Lower leg skin (tissue), 4 donors: ENCODE results near the gene MMP17. TPM values are rescaled to one million over a fixed set of nuclear protein-coding genes. Genes with fewer than 3 reads are reported as not detected.
"Not testable (repeated sequence)": the region's sequence is repeated elsewhere in the genome, so short reads cannot be mapped to it uniquely, and the experiment has no call there.

Experiments used
- DNase-seq, 2 donors: peaks; one replicate each; pipeline ENCODE4 v3.0.0-alpha.2; 2019; ENCODE audit warnings: low spot score in 2 of 2
- H3K4me3 ChIP-seq: fragments of 200-600 bp; sonication (generic); 2 replicates; pipeline ENCODE4 v1.5.1; 2017; ENCODE audit warnings: mild to moderate bottlenecking, low read depth; ENCODE audit not compliant: poor library complexity, severe bottlenecking
- POLR2A ChIP-seq, 2 donors: fragments of 450-650 bp; IDR thresholded peaks; one replicate each; pipeline ENCODE4 v1.6.1; 2016 to 2017; ENCODE audit warnings: antibody characterized with exemption in 2 of 2, mild to moderate bottlenecking in 1 of 2, moderate library complexity in 1 of 2
- WGBS, 2 donors: methylation state at CpG; one replicate each; pipeline ENCODE4 v1.1.5; 2018; 5-methylcytosine and 5-hydroxymethylcytosine counted together
- intact Hi-C: fragments of 100-400 bp; cut with DNase I; formaldehyde crosslinking; loops from one replicate; pipeline ENCODE4 v1.15.0; 2023; ENCODE audit warnings: low total_unique reads
- total RNA-seq, 4 donors: library from RNA; depleted of rRNA; stranded (reverse); fragments of >200 nt; gene quantifications; one replicate each; pipeline ENCODE4 v1.1.0, GENCODE V29; 2016
- TF ChIP-seq, protein P1 (sequence below), 3 donors: fragments of 450-650 bp; IDR thresholded peaks; one replicate each; pipeline ENCODE4 v1.5.1; 2016; ENCODE audit warnings: antibody characterized with exemption in 3 of 3, mild to moderate bottlenecking in 3 of 3, moderate library complexity in 2 of 3

MMP17 gene
- total RNA-seq, 4 donors from 2014 or later: 5.4 to 11.6 (median 5.7) TPM

DNA sequence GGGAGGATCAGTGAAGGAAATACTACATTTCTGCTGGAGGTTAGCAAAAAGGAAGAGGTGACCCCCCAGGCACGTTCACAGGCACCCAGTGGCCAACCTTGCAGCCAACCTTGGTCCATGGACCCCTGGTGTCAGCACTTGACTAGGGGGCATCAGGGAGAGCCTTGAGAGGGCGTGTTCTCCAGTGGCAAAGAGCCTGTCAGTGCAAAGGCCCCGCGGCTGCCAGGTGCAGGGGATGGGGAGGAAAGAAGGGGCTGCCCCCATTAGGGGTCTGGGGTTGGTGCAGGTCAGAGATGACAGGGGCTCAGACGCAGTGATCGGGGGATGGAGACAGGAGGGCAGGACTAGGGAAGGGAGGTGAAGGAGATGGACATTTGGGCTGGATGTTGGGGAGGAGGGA is 43.5 kb downstream of the MMP17 start:
- no peak for DNase-seq
- intact Hi-C loops: no loop called here
- H3K4me3 ChIP-seq: no peak overlapping the region
- TF ChIP-seq POLR2A (IDR thresholded peaks at IDR 0.05): no peak
- TF ChIP-seq, protein P1, sequence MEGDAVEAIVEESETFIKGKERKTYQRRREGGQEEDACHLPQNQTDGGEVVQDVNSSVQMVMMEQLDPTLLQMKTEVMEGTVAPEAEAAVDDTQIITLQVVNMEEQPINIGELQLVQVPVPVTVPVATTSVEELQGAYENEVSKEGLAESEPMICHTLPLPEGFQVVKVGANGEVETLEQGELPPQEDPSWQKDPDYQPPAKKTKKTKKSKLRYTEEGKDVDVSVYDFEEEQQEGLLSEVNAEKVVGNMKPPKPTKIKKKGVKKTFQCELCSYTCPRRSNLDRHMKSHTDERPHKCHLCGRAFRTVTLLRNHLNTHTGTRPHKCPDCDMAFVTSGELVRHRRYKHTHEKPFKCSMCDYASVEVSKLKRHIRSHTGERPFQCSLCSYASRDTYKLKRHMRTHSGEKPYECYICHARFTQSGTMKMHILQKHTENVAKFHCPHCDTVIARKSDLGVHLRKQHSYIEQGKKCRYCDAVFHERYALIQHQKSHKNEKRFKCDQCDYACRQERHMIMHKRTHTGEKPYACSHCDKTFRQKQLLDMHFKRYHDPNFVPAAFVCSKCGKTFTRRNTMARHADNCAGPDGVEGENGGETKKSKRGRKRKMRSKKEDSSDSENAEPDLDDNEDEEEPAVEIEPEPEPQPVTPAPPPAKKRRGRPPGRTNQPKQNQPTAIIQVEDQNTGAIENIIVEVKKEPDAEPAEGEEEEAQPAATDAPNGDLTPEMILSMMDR (IDR thresholded peaks at IDR 0.05): no peak
- 92 to 96% methylated on average over 6 of the region's 6 CpGs for WGBS, 2 donors

DNA sequence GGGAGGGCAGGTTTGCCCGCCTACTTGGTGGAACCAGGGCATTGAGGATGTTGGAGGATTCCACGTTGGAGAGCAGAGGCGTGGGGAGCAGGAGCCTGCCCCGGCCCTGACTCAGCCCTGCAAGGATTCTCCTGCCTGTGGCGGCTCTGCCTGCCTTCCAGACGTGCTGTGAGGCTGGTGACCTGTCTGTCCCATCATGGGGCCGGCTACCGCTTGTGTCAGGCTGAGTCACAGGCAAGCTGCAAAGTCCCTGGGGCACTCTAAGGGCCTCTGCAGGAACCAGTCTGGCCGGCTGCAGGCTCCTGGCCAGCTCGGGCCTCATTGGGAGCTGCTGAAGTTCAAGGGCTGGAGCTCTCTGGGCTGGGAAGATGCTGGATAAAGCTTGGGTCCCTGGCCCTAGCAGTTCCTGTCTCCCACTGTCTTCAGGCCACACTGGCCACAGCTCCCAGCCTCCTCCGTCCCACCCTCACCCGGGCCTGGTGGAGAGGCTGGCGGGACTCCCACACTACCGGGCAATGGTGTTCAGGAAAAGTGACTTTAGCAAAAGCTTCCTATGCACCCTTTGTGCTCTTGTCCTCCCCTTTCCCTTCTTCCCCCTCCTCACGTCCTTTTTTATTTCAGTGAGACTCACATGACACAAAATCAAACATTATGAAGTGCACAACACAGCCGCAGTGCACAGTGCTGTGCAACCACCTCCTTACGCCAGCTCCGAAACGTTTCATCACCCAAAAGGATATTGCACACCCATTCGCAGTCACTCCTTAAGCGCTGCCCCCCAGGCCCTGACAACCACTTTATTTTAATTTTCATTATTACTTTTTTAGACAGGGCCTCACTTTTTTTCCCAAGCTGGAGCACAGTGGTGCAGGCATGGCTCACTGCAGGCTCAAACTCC is 44.2 kb downstream of the MMP17 start:
- 61 to 70% methylated on average over 15 to 21 of the region's 21 CpGs for WGBS, 2 donors
- H3K4me3 ChIP-seq: no peak overlapping the region
- intact Hi-C loops: no loop called here
- TF ChIP-seq, protein P1 (IDR thresholded peaks at IDR 0.05): no peak
- no peak for TF ChIP-seq POLR2A (IDR thresholded peaks at IDR 0.05)
- no peak for DNase-seq

DNA sequence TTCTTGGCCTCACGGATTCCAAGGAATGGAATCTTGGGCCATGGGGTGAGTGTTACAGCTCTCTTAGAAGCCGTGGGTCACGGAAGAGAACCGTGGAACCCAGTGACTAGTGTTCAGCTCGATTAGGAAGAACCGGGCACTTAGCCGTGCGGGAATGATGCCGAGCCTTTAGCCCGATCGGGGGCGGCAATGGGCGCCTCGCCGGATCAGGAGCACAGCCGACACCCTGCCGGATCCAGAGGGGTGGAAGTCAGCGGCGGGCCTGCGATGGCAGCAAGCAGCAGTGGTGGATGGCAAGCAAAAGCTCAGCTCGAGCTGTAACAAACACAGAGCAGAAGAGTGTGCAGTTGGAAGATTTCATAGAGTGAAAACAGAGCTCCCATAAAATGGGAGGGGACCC is 45.1 kb downstream of the MMP17 start:
- WGBS, 2 donors: 95 to 96% methylated on average over 21 of the region's 21 CpGs
- intact Hi-C loops: no loop called here

DNA sequence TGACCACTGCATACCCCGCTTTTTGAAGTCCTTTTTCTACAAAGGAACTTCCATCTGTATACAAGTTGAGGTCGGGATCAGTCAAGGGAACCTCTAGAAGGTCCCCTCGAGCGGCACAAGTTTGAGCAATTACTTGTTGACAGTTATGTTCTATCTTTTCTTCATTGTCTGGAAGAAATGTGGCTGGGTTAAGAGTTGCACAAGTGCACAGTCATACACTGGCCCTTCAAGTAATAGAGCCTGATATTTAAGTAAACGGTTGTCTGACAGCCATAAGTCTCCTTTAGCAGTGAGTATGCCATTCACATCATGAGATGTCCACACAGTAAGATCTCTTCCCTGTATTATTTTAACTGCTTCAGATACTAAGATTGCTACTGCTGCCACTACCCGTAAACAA is 46.8 kb downstream of the MMP17 start:
- 91% methylated on average over 6 of the region's 6 CpGs for WGBS, 2 donors
- DNase-seq, H3K4me3 ChIP-seq, intact Hi-C loops: not testable (repeated sequence)

More for the DNA sequence above, 45.1 kb downstream of the MMP17 start:
- no peak overlapping the region for H3K4me3 ChIP-seq
- DNase-seq: no peak
- TF ChIP-seq, protein P1 (IDR thresholded peaks at IDR 0.05): no peak
- TF ChIP-seq POLR2A (IDR thresholded peaks at IDR 0.05): no peak

DNA sequence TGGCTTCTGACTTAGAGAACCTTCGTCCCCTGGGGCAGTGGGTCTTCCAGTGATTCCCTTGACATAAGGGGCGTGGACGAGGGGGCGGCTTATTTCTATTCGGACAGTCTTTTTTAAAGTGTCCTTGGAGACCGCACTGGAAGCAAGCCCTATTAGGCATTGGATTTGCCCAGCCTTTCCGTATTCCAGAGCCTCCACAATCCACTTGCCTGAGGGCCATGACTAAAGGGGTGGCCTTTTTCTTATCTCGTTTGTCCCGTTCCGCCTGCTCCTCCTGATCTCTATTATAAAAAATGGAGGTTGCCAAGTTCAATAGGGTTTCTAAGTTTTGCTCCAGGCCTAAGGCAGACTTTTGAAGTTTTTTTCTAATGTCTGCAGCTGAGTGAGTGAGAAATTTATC is 49.0 kb downstream of the MMP17 start:
- H3K4me3 ChIP-seq, DNase-seq, intact Hi-C loops: not testable (repeated sequence)
- WGBS, 2 donors: 63 to 70% methylated on average over 10 of the region's 10 CpGs

DNA sequence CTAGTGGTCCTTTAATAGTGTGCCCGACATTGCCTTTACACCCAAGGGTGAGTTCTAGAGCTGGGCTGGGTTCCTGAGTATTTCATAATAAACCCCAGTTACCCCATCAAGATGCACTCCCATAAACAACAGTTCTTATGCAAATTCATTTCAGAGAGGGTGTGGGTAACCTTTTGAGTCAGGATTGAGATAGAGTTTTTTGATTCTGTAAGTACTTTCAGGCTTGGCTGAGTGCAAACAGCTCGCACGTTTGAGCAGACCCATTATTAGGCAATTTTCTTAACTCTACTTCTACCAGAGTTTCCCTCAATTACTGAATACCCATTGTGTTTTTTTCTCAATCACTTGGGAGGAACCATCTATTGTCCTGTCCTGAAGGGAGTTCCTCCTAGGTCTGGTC is 50.2 kb downstream of the MMP17 start:
- DNase-seq, intact Hi-C loops, H3K4me3 ChIP-seq: not testable (repeated sequence)
- 30 to 38% methylated on average over 3 of the region's 3 CpGs for WGBS, 2 donors

DNA sequence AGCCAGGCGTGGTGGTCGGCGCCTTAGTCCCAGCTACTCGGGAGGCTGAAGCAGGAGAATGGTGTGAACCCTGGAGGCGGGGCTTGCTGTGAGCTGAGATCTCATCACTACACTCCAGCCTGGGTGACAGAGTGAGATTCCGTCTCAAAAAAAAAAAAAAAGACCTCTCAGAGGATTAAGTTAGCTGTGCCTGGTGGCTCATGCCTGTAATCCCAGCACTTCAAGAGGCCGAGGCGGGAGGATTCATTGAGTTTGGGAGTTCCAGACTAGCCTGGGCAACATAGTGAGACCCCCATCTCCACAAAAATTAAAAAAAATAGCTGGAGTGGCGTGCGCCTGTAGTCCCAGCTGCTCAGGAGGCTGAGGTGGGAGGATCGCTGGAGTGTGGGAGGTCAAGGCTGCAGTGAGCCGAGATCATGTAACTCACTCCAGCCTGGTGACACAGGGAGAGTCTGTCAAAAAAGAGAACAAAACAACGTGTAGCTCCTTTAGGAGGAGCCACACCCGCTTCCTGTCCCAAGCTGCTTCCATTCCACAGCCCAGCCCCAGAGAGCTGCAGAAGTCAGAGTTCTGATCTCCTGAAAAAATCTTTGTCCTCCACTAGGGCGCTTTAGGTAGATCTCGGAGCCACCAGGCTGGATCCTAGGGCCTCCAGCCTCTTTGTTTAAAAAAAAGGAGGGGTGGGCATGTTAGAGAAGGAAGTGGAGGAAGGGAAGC is 54.8 kb downstream of the MMP17 start:
- DNase-seq: no peak
- intact Hi-C loops: no loop called here
- no peak overlapping the region for H3K4me3 ChIP-seq
- WGBS, 2 donors: 72 to 78% methylated on average over 16 of the region's 16 CpGs
- no peak for TF ChIP-seq POLR2A (IDR thresholded peaks at IDR 0.05)
- TF ChIP-seq, protein P1 (IDR thresholded peaks at IDR 0.05): no peak
